Measurements from ENCODE around the gene DNAJC13.
"Not testable (repeated sequence)": the region's sequence is repeated elsewhere in the genome, so short reads cannot be mapped to it uniquely, and the experiment has no call there.

DNAJC13 gene

DNA sequence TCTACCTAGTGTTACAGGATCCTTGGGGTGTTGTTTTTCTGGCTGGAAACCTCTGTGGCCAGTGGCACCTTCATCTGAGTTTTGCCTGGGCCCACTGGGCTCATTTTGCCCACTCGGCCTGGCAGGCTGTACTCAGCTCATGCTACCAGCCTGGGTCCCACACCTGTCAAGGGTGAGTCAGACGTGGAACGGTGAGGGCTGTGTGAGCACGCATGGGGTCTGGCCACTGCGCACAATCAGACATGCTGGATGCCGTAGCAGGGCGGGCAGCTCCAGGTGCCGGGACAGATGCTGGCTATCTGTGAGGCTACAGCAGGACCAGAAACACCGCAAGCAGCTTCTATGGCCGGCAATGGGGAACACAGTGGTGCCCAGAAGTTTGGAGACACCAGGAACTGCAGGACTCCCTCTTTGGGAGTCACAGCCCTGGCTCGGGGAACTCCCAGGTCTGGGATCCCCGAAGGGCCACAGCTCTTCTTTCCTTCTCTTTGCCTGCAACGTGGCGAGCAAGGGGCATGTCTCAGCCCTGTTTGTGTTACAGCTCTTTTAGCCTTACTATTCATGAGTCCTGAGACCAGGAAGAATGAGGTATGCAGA lies 35.9 kb upstream of the DNAJC13 start:
- no peak for DNase-seq (ENCODE audit: insufficient read length, low spot score)
- FAIRE-seq, result no peak
- TF ChIP-seq, protein P1, sequence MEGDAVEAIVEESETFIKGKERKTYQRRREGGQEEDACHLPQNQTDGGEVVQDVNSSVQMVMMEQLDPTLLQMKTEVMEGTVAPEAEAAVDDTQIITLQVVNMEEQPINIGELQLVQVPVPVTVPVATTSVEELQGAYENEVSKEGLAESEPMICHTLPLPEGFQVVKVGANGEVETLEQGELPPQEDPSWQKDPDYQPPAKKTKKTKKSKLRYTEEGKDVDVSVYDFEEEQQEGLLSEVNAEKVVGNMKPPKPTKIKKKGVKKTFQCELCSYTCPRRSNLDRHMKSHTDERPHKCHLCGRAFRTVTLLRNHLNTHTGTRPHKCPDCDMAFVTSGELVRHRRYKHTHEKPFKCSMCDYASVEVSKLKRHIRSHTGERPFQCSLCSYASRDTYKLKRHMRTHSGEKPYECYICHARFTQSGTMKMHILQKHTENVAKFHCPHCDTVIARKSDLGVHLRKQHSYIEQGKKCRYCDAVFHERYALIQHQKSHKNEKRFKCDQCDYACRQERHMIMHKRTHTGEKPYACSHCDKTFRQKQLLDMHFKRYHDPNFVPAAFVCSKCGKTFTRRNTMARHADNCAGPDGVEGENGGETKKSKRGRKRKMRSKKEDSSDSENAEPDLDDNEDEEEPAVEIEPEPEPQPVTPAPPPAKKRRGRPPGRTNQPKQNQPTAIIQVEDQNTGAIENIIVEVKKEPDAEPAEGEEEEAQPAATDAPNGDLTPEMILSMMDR (IDR thresholded peaks at IDR 0.05; ENCODE audit: insufficient read depth, missing control alignments), result no peak

DNA sequence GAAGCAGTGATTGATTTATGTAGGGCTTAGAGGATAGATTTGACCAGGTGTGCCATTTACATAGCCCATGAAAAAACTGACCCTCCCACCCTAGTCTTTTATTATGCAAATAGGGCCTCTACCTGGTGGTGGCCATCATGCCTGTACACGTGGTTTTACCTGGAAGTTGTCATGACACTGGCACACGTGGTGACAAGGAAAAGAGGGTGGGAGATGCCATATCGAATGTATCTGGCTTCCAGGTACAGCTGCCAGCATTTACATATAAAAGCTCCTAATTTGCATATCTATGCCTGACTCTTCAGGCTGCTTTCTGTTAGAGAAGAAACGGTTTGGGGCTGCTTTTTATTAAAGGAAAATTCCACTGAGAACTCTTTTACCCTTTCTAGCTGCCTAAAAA lies 35.0 kb upstream of the DNAJC13 start:
- DNase-seq (ENCODE audit: insufficient read length, low spot score), result no peak
- TF ChIP-seq, protein P1 (IDR thresholded peaks at IDR 0.05; ENCODE audit: insufficient read depth, missing control alignments), result no peak
- FAIRE-seq, result no peak

DNA sequence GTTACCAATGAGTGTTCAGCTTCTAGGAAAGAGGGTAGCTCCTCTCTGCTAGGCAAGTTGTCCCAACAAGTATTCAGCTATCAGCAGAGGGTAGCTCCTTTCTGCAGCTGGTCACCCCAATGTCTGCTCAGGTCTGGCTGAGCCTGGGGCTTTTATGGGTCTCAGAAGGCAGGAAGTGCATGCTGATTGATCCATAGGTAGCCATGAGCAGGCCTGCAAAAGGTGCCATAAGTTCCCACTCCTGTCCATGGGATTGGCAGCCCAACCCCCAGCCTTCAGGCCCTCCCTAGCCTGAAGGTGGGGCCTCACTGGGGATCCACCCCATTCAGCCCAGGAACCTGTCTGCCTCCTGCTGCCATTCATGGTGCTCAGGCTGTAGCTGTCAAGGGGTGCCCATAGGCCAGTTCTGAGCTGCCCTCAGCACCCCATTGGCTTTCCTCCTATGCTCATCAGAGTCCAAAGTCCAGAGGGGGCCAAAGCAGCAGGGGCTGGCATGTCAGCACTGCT lies 34.6 kb upstream of the DNAJC13 start:
- DNase-seq (ENCODE audit: insufficient read length, low spot score) (no peak), FAIRE-seq (no peak)
- TF ChIP-seq, protein P1 (IDR thresholded peaks at IDR 0.05; ENCODE audit: insufficient read depth, missing control alignments), result no peak

DNA sequence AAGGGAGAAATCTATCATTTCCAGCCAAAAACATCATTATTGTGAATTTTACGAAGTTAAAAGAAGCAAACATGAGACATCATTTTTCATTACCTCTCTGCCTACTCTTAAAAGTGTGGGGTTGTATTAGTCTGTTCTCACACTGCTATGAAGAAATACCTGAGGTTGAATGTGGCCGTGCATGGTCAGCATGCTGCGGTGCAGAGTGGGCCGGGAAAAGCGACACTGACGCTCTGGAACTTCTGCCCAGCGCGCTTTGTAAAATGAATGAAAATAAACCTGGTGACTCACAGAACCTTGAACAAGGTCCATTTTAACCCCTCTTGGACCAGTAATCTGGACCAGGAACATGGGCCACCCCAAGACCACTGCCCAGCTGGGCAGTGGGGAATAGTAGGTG lies 31.0 kb upstream of the DNAJC13 start:
- DNase-seq (ENCODE audit: insufficient read length, low spot score) (no peak), FAIRE-seq (no peak)
- TF ChIP-seq, protein P1 (IDR thresholded peaks at IDR 0.05; ENCODE audit: insufficient read depth, missing control alignments), result no peak

DNA sequence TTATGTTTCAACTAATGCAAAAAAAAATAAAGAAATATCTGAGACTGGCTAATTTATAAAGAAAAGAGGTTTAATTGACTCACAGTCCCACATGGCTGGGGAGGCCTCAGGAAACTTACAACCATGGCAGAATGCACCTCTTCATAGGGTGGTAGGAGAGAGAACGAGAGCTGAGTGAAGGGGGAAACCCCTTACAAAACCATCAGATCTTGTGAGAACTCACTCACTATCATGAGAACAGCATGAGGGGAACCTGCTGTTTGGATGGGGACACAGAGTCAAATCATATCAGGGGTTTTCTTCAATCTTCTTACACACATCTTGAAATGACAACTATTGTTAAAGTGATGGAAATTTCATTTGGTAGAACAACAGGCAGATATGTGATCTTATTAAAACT lies 24.6 kb upstream of the DNAJC13 start:
- not testable (repeated sequence) for DNase-seq (ENCODE audit: insufficient read length, low spot score); FAIRE-seq

DNA sequence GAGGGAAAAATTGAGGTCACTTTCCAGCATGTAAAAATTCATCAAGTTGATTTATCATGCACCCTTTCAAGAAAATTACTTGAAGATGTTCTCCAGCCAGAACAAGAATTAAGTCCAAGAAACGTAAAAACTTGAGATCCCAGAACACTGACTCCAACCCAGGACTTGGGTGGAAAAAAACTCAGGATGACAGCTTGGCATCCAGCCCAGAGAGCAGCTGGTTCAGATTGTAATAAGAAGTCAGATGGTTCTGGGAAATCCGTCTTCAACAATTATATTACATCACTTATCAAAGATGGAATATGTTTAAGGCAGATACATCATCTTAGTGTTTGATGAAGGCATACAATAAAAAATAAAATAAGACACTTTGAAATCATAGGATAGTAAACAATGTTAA lies 23.0 kb upstream of the DNAJC13 start:
- TF ChIP-seq, protein P1 (IDR thresholded peaks at IDR 0.05; ENCODE audit: insufficient read depth, missing control alignments), result no peak
- no peak for FAIRE-seq
- no peak for DNase-seq (ENCODE audit: insufficient read length, low spot score)

DNA sequence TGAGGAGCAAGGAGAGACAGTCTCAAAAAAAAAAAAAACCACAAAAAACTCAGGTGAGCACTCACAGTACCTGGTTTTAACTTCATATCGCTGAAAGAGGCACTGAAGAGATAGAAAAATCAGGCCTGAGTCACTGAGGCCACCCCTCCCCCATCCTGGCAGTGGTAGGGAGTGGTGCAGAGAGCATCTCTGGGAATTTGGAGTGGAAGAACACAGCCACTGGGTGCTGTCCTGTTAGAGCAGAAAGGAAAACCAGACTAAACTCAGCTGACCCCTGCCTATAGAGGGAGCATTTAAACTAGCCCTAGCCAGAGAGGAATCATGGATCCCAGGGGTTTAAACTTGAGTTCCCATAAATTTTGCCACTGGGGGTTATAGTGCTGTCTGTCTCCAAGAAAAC lies 22.2 kb upstream of the DNAJC13 start:
- no peak for FAIRE-seq
- TF ChIP-seq, protein P1 (IDR thresholded peaks at IDR 0.05; ENCODE audit: insufficient read depth, missing control alignments), result no peak
- DNase-seq (ENCODE audit: insufficient read length, low spot score), result no peak

DNA sequence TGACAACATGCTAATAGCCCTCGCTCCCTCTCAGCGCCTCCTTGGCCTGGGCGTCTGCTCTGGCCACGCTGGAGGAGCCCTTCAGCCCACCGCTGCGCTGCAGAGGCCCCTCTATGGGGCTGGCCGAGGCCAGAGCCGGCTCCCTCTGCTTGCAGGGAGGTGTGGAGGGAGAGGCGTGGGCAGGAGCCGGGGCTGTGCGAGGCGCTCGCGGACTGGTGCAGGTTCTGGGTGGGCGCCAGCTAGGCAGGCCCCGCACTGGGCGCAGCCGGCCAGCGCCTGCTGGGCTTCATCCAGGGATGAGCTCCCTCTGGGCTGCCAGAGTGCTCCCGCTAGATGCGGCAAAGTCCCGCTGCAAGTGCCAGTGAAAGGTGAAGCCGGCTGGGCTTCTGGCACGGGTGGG lies 21.0 kb upstream of the DNAJC13 start:
- no peak for DNase-seq (ENCODE audit: insufficient read length, low spot score)

DNA sequence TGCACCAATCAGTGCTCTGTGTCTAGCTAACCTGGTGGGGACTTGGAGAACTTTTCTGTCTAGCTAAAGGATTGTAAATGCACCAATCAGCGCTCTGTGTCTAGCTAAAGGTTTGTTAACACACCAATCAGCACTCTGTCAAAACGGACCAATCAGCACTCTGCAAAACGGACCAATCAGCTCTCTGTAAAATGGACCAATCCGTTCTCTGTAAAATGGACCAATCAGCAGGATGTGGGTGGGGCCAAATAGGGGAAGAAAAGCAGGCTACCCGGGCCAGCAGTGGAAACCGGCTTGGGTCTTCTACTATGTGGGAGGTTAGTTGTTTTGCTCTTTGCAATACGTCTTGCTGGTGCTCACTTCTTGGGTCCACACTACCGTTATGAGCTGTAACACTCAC lies 20.5 kb upstream of the DNAJC13 start:
- not testable (repeated sequence) for DNase-seq (ENCODE audit: insufficient read length, low spot score); FAIRE-seq

More for the DNA sequence above, 21.0 kb upstream of the DNAJC13 start:
- TF ChIP-seq, protein P1 (IDR thresholded peaks at IDR 0.05; ENCODE audit: insufficient read depth, missing control alignments), result no peak
- no peak for FAIRE-seq

Measured in D721Med (cell line).